H1 (cell line): ENCODE results near the gene MYO5A. TPM values are rescaled to one million over a fixed set of nuclear protein-coding genes. Genes with fewer than 3 reads are reported as not detected.

ENCODE experiments used
- CTCF ChIA-PET: fragments of 300-600 bp; sonication (Branson Sonifier 250); formaldehyde crosslinking; loops from one replicate; lab custom pipeline; 2021; ENCODE audit not compliant: partially characterized antibody; lab: Charles Lee
- POLR2A ChIA-PET: fragments of 300-600 bp; sonication (Branson Sonifier 250); formaldehyde crosslinking; loops from one replicate; lab custom pipeline; 2021; ENCODE audit warnings: inconsistent platforms; ENCODE audit not compliant: partially characterized antibody; lab: Charles Lee
- DNase-seq, 2 experiments: peaks; one replicate each; pipeline versions ENCODE4 v3.0.0 to v3.0.0-alpha.2; 2010 to 2022; ENCODE audit warnings: low spot score in 2 of 2, low read depth in 1 of 2, mixed read lengths in 1 of 2
- FAIRE-seq: peaks from 2 replicates; lab custom pipeline; 2011; peaks lifted over from hg19 to GRCh38; lab: Jason Lieb, UNC
- H2AFZ ChIP-seq: 2 replicates; pipeline ENCODE4 v1.8.1; 2012; ENCODE audit warnings: low read length, inconsistent platforms
- H2AK5ac ChIP-seq: 2 replicates; pipeline ENCODE4 v1.6.1; 2013; ENCODE audit warnings: low read depth, low read length
- H2BK120ac ChIP-seq: replicated peaks from 2 replicates; pipeline ENCODE3; 2013; ENCODE audit warnings: low read depth, low read length, inconsistent platforms
- H2BK12ac ChIP-seq: 2 replicates; pipeline ENCODE4 v1.6.1; 2013; ENCODE audit warnings: low read depth, low read length
- H2BK15ac ChIP-seq: 2 replicates; pipeline ENCODE4 v1.6.1; 2013; ENCODE audit warnings: low read length
- H2BK20ac ChIP-seq: 2 replicates; pipeline ENCODE4 v1.6.1; 2013; ENCODE audit warnings: low read length
- H2BK5ac ChIP-seq: 2 replicates; pipeline ENCODE4 v1.6.1; 2013; ENCODE audit warnings: low read depth, low read length
- H3K14ac ChIP-seq: 2 replicates; pipeline ENCODE4 v1.6.1; 2013; ENCODE audit warnings: inconsistent platforms; ENCODE audit not compliant: insufficient read length
- H3K18ac ChIP-seq: 2 replicates; pipeline ENCODE4 v1.6.1; 2013; ENCODE audit warnings: low read length; ENCODE audit errors: extremely low read depth
- H3K23ac ChIP-seq: 2 replicates; pipeline ENCODE4 v1.6.1; 2013; ENCODE audit warnings: inconsistent platforms; ENCODE audit not compliant: insufficient read length
- H3K23me2 ChIP-seq: 2 replicates; pipeline ENCODE4 v1.6.1; 2013; ENCODE audit warnings: low read depth, low read length
- H3K27ac ChIP-seq: 2 replicates; pipeline ENCODE4 v1.6.1; 2011; ENCODE audit warnings: low read depth, low read length, inconsistent platforms
- H3K27me3 ChIP-seq, 4 experiments: replicated peaks in 1 of 4; 1 replicate in 1 of 4; 2 replicates in 3 of 4; pipeline versions ENCODE4 v1.6.1 to v1.8.1; 2011 to 2013; ENCODE audit warnings: low read length in 3 of 4, mild to moderate bottlenecking in 3 of 4, inconsistent platforms in 2 of 4, mixed read lengths in 2 of 4, moderate library complexity in 1 of 4; ENCODE audit not compliant: control insufficient read depth in 3 of 4, insufficient read depth in 3 of 4; ENCODE audit errors: extremely low read depth in 1 of 4
- H3K36me3 ChIP-seq, 4 experiments: 2 replicates each; pipeline versions ENCODE4 v1.6.1 to v1.8.1; 2011 to 2013; ENCODE audit warnings: mild to moderate bottlenecking in 4 of 4, low read length in 3 of 4, moderate library complexity in 2 of 4, control low read depth in 1 of 4, inconsistent platforms in 1 of 4; ENCODE audit not compliant: insufficient read depth in 4 of 4, control insufficient read depth in 2 of 4
- H3K4ac ChIP-seq: replicated peaks from 2 replicates; pipeline ENCODE3; 2013; ENCODE audit warnings: low read length, low read depth, mixed read lengths, inconsistent platforms; ENCODE audit not compliant: insufficient read length
- H3K4me1 ChIP-seq, 4 experiments: replicated peaks in 1 of 4; 1 replicate in 1 of 4; 2 replicates in 3 of 4; pipeline versions ENCODE4 v1.6.1 to v1.8.1; 2011 to 2013; ENCODE audit warnings: low read length in 3 of 4, inconsistent platforms in 2 of 4, mixed read lengths in 1 of 4; ENCODE audit not compliant: insufficient read depth in 4 of 4, control insufficient read depth in 3 of 4
- H3K4me2 ChIP-seq, 2 experiments: 2 replicates each; pipeline versions ENCODE4 v1.6.1 to v1.8.1; 2011 to 2013; ENCODE audit warnings: low read depth in 2 of 2, low read length in 2 of 2, control low read depth in 1 of 2, inconsistent platforms in 1 of 2, mild to moderate bottlenecking in 1 of 2; ENCODE audit not compliant: insufficient read depth in 1 of 2
- H3K4me3 ChIP-seq, 4 experiments: fragments of 200-600, 300-600 bp in 1 of 4; sonication (generic), shearing (Covaris generic), sonication (Bioruptor Twin) in 1 of 4; 2 replicates each; pipeline versions ENCODE4 v1.5.1 to v1.8.1; 2011 to 2016; ENCODE audit warnings: low read length in 4 of 4, low read depth in 3 of 4, control low read depth in 2 of 4, inconsistent platforms in 2 of 4, mild to moderate bottlenecking in 2 of 4, mixed read lengths in 1 of 4, moderate library complexity in 1 of 4; ENCODE audit not compliant: insufficient read depth in 2 of 4; ENCODE audit errors: extremely low read depth in 1 of 4
- H3K56ac ChIP-seq: replicated peaks from 2 replicates; pipeline ENCODE3; 2013; ENCODE audit warnings: low read depth, mild to moderate bottlenecking, mixed read lengths, low read length, inconsistent platforms; ENCODE audit not compliant: insufficient read length
- H3K79me1 ChIP-seq: 2 replicates; pipeline ENCODE4 v1.6.1; 2013; ENCODE audit warnings: low read depth, low read length, control low read depth
- H3K79me2 ChIP-seq, 2 experiments: 2 replicates each; pipeline versions ENCODE4 v1.6.1 to v1.8.1; 2012 to 2013; ENCODE audit warnings: low read length in 2 of 2, mild to moderate bottlenecking in 2 of 2, inconsistent platforms in 1 of 2; ENCODE audit not compliant: insufficient read depth in 2 of 2, control insufficient read depth in 1 of 2
- H3K9ac ChIP-seq, 4 experiments: replicated peaks in 1 of 4; 1 replicate in 1 of 4; 2 replicates in 3 of 4; pipeline versions ENCODE4 v1.6.1 to v1.8.1; 2011 to 2013; ENCODE audit warnings: low read depth in 3 of 4, low read length in 3 of 4, control low read depth in 2 of 4, mild to moderate bottlenecking in 2 of 4, moderate library complexity in 2 of 4, inconsistent platforms in 1 of 4; ENCODE audit errors: extremely low read depth in 1 of 4
- H3K9me3 ChIP-seq, 2 experiments: 2 replicates each; pipeline versions ENCODE4 v1.6.1 to v1.8.1; 2012 to 2013; ENCODE audit warnings: mild to moderate bottlenecking in 2 of 2, moderate library complexity in 2 of 2, control low read depth in 1 of 2, inconsistent platforms in 1 of 2, low read depth in 1 of 2, low read length in 1 of 2, mixed read lengths in 1 of 2; ENCODE audit not compliant: insufficient read depth in 2 of 2
- H4K20me1 ChIP-seq, 2 experiments: replicated peaks in 1 of 2; 2 replicates each; pipeline versions ENCODE3 to v1.8.1; 2011 to 2013; ENCODE audit warnings: inconsistent platforms in 2 of 2, low read length in 2 of 2, mild to moderate bottlenecking in 1 of 2; ENCODE audit not compliant: insufficient read depth in 2 of 2, control insufficient read depth in 1 of 2
- H4K5ac ChIP-seq: 2 replicates; pipeline ENCODE4 v1.6.1; 2013; ENCODE audit warnings: low read length, low read depth, mixed read lengths, inconsistent platforms; ENCODE audit not compliant: insufficient read length
- H4K8ac ChIP-seq: 2 replicates; pipeline ENCODE4 v1.8.0; 2013; ENCODE audit warnings: mild to moderate bottlenecking, moderate library complexity, low read length, inconsistent platforms; ENCODE audit not compliant: insufficient read depth; ENCODE audit errors: extremely low read depth
- H4K91ac ChIP-seq: replicated peaks from 2 replicates; pipeline ENCODE3; 2013; ENCODE audit warnings: low read length, mixed read lengths, inconsistent platforms; ENCODE audit not compliant: insufficient read length
- CBX5 ChIP-seq: fragments of 300-800, 300-1000 bp; sonication (generic); IDR thresholded peaks from 2 replicates; pipeline ENCODE4 v1.7.1; 2016; ENCODE audit warnings: antibody characterized with exemption, low read length, low read depth
- CHD1 ChIP-seq: IDR thresholded peaks from 2 replicates; pipeline ENCODE4 v1.6.1; 2012; ENCODE audit warnings: low read depth, low read length, improper control_type of control experiment
- CTBP2 ChIP-seq: IDR thresholded peaks from 2 replicates; pipeline ENCODE4 v1.7.0; 2011; ENCODE audit warnings: borderline replicate concordance, mild to moderate bottlenecking, moderate library complexity, mixed read lengths, low read length; ENCODE audit not compliant: insufficient read depth, insufficient read length
- EP300 ChIP-seq, 2 experiments: IDR thresholded peaks; 1 replicate in 1 of 2; 2 replicates in 1 of 2; pipeline ENCODE4 v1.6.1; 2011 to 2012; ENCODE audit warnings: low read depth in 2 of 2, low read length in 2 of 2, mild to moderate bottlenecking in 2 of 2, borderline replicate concordance in 1 of 2, inconsistent platforms in 1 of 2, moderate library complexity in 1 of 2
- GABPA ChIP-seq: IDR thresholded peaks from 2 replicates; pipeline ENCODE4 v1.6.1; 2011; ENCODE audit warnings: mild to moderate bottlenecking, low read length, moderate library complexity, borderline replicate concordance; ENCODE audit not compliant: insufficient read depth
- JUN ChIP-seq: IDR thresholded peaks from 2 replicates; pipeline ENCODE4 v1.6.1; 2011; ENCODE audit warnings: low read depth, mild to moderate bottlenecking, improper control_type of control experiment, low read length
- KDM4A ChIP-seq: IDR thresholded peaks from one replicate; pipeline ENCODE4 v1.7.1; 2012; ENCODE audit warnings: low read depth, mild to moderate bottlenecking, moderate library complexity, low read length, inconsistent platforms; ENCODE audit not compliant: severe bottlenecking
- PHF8 ChIP-seq: fragments of 200-600 bp; sonication (generic); conservative IDR thresholded peaks from 2 replicates; pipeline ENCODE4 v1.7.1; 2012; ENCODE audit warnings: low read depth, mild to moderate bottlenecking, inconsistent platforms, low read length, moderate library complexity
- SIRT6 ChIP-seq: IDR thresholded peaks from one replicate; pipeline ENCODE4 v1.7.1; 2012; ENCODE audit warnings: low read length, inconsistent platforms
- YY1 ChIP-seq: IDR thresholded peaks from 2 replicates; pipeline ENCODE4 v1.6.1; 2011; ENCODE audit warnings: low read depth, mild to moderate bottlenecking, low read length
- WGBS, 2 experiments: shearing (Covaris generic) in 1 of 2; methylation state at CpG; one replicate each; pipeline versions ENCODE4 v1.1.6 to v1.1.7; 2013 to 2015; ENCODE audit warnings: low lambda C conversion rate in 2 of 2, mixed read lengths in 2 of 2, inconsistent platforms in 1 of 2, low coverage in 1 of 2, missing lambda C conversion rate in 1 of 2; ENCODE audit not compliant: insufficient replicate concordance in 2 of 2, insufficient coverage in 1 of 2, insufficient read length in 1 of 2; ENCODE audit errors: extremely low coverage in 1 of 2, missing lambda C conversion rate in 1 of 2; 5-methylcytosine and 5-hydroxymethylcytosine counted together
- polyA plus RNA-seq, 7 experiments: library from polyadenylated mRNA; depleted of rRNA in 3 of 7; stranded (reverse) in 5 of 7; unstranded in 2 of 7; fragments of >200 nt in 5 of 7; fragments of 200-250 nt in 2 of 7; gene quantifications; 1 replicate in 5 of 7; 2 replicates in 1 of 7; 4 replicates in 1 of 7; pipeline versions ENCODE4 v1.2.1 to v1.2.3, GENCODE V29; 2011 to 2013; ENCODE audit warnings: missing spikeins in 2 of 7, mixed read lengths in 2 of 7
- total RNA-seq: library from RNA; stranded (reverse); fragmentation: NEBNext Ultra II Directional; extraction: Animal tissue kit (Norgen Biotek cat#: 25700); gene quantifications from 2 replicates; pipeline ENCODE4 v1.2.1, GENCODE V29; 2021

Gene MYO5A
- total and polyA plus RNA-seq, 2 of the 8 experiments (the other 6 are each of a cell fraction or from before 2014, with no cell fraction given) = 11.4 to 24.7 TPM

GRCh38 chr15:52340093-52340492 lies 188.6 kb downstream of the MYO5A start:
- Histone ChIP-seq H2AK5ac (no peak overlapping the region), H2BK20ac (peak overlapping the region; percentile 62; the same call in 1 of the 2 replicates), H2BK15ac (no peak overlapping the region), H3K79me1 (no peaks in the 10 kb centered on the region), H4K91ac (peak overlapping the region; percentile 93), H3K27ac (no peak overlapping the region), H3K36me3 (no peaks in the 10 kb centered on the region), H3K23ac (no peak overlapping the region), H3K9me3 (no peaks in the 10 kb centered on the region), H3K56ac (no peak overlapping the region), H3K4ac (no peak overlapping the region), H2BK5ac (peak overlapping the region; percentile 92; the same call in 1 of the 2 replicates), H3K9ac (no peak overlapping the region; a peak in 1 of 7 replicates), H2AFZ (no peak overlapping the region), H3K4me2 (no peak overlapping the region), H3K27me3 (peaks cover 0 to 1% (median 0%) of the 10 kb centered on the region in 4 experiments; a peak in 1 of 7 replicates), H3K4me3 (no peak overlapping the region), H4K8ac (peak overlapping the region; percentile 1; the same call in 1 of the 2 replicates), H3K18ac (no peak overlapping the region), H3K79me2 (no peaks in the 10 kb centered on the region), H4K5ac (peak overlapping the region; percentile 47), H2BK120ac (peak overlapping the region; percentile 69), H3K14ac (no peak overlapping the region), H3K4me1 (peaks cover 0 to 14% (median 6%) of the 10 kb centered on the region in 4 experiments; a peak in 5 of 7 replicates), H3K23me2 (no peaks in the 10 kb centered on the region), H2BK12ac (0 out of 2 replicates have a peak overlapping the region, but pooled peaks have one; percentile 56), H4K20me1 (no peaks in the 10 kb centered on the region)
- POLR2A ChIA-PET = interaction anchor here (0.6 kb wide), 1 partner anchor 222 kb away, joined by 5 read pairs; no protein-coding TSS in a partner anchor
- DNase-seq (no peak), FAIRE-seq (no peak)
- TF ChIP-seq PHF8 (no peak), EP300 (IDR thresholded peaks at IDR 0.05; ENCODE audit: borderline replicate concordance in 1 of 2, low read depth in 2 of 2, low read length in 2 of 2) (no peak), KDM4A (no peak), JUN (no peak), YY1 (no peak), GABPA (no peak), CHD1 (no peak), SIRT6 (no peak), CTBP2 (no peak), CBX5 (no peak)
- 91% methylated on average over 16 of the region's 16 CpGs; no CpG with 5 or more reads in 1 of the 2 experiments for WGBS, 2 experiments
- CTCF ChIA-PET = interaction anchor here (1.1 kb wide), 1 partner anchor 8 kb away, joined by 4 read pairs; no protein-coding TSS in a partner anchor
